K562 (cell line): Measurements from ENCODE around the gene ARAF. TPM values are rescaled to one million over a fixed set of nuclear protein-coding genes. Genes with fewer than 3 reads are reported as not detected.

Experiments
- ARID4B ChIP-seq: sonication (generic); formaldehyde crosslinking; IDR thresholded peaks from 2 replicates; pipeline ENCODE4 v1.8.0; 2022; ENCODE audit warnings: mild to moderate bottlenecking, missing genetic modification reagents
- ATF3 ChIP-seq, 2 experiments: fragments of 450-650 bp in 1 of 2; sonication (generic) in 1 of 2; formaldehyde crosslinking in 1 of 2; IDR thresholded peaks in 1 of 2; conservative IDR thresholded peaks in 1 of 2; 2 replicates each; pipeline versions ENCODE4 v1.6.1 to v1.8.1; 2016 to 2023; ENCODE audit warnings: mild to moderate bottlenecking in 2 of 2, moderate library complexity in 2 of 2, inconsistent platforms in 1 of 2, missing genetic modification reagents in 1 of 2
- CCNT2 ChIP-seq: IDR thresholded peaks from 2 replicates; pipeline ENCODE4 v1.6.1; 2011; ENCODE audit warnings: borderline replicate concordance, low read depth, mild to moderate bottlenecking, moderate library complexity, mixed read lengths, low read length; ENCODE audit not compliant: insufficient read length; ENCODE audit errors: extremely low read depth
- EP400 ChIP-seq: fragments of 450-650 bp; IDR thresholded peaks from 2 replicates; pipeline ENCODE4 v1.6.1; 2017; ENCODE audit warnings: antibody characterized with exemption, mild to moderate bottlenecking, moderate library complexity
- ESRRA ChIP-seq: fragments of 450-650 bp; IDR thresholded peaks from 2 replicates; pipeline ENCODE4 v1.6.1; 2014; ENCODE audit warnings: low read depth, mild to moderate bottlenecking, moderate library complexity, borderline replicate concordance
- HDAC1 ChIP-seq, 2 experiments: fragments of 450-650 bp; IDR thresholded peaks; 2 replicates each; pipeline ENCODE4 v1.6.1; 2016 to 2017; ENCODE audit warnings: inconsistent platforms in 1 of 2, mild to moderate bottlenecking in 1 of 2, moderate library complexity in 1 of 2
- JUN ChIP-seq, 2 experiments: sonication (generic) in 1 of 2; formaldehyde crosslinking in 1 of 2; IDR thresholded peaks; 2 replicates each; pipeline versions ENCODE4 v1.6.1 to v1.8.0; 2012 to 2022; ENCODE audit warnings: borderline replicate concordance in 2 of 2, mild to moderate bottlenecking in 2 of 2, improper control_type of control experiment in 1 of 2, low read depth in 1 of 2, low read length in 1 of 2, missing genetic modification reagents in 1 of 2
- KDM4B ChIP-seq, 2 experiments: fragments of 450-650 bp in 1 of 2; sonication (generic) in 1 of 2; IDR thresholded peaks; 2 replicates each; pipeline ENCODE4 v1.6.1; 2016 to 2017; ENCODE audit warnings: borderline replicate concordance in 2 of 2, antibody characterized with exemption in 1 of 2, low read depth in 1 of 2, mild to moderate bottlenecking in 1 of 2
- MECOM ChIP-seq: fragments of 250-450 bp; sonication (Bioruptor Pico); IDR thresholded peaks from 2 replicates; pipeline ENCODE4 v1.8.0; 2022; ENCODE audit warnings: inconsistent platforms
- MEF2A ChIP-seq: IDR thresholded peaks from 2 replicates; pipeline ENCODE4 v1.6.1; 2011; ENCODE audit warnings: low read depth, mild to moderate bottlenecking, low read length, moderate library complexity; ENCODE audit not compliant: control insufficient read depth
- THAP12 ChIP-seq: fragments of 250-450 bp; sonication (Bioruptor Pico); IDR thresholded peaks from 2 replicates; pipeline ENCODE4 v1.9.0; 2021; ENCODE audit warnings: mild to moderate bottlenecking, inconsistent platforms
- USF1 ChIP-seq: sonication (generic); formaldehyde crosslinking; IDR thresholded peaks from 2 replicates; pipeline ENCODE4 v1.9.0; 2022; ENCODE audit warnings: mild to moderate bottlenecking, missing genetic modification reagents
- ZFP36 ChIP-seq: fragments of 150-350 bp; IDR thresholded peaks from 2 replicates; pipeline ENCODE4 v1.6.1; 2018; ENCODE audit warnings: low read length, low read depth; ENCODE audit not compliant: partially characterized antibody
- ZNF263 ChIP-seq: sonication (generic); formaldehyde crosslinking; IDR thresholded peaks from 2 replicates; pipeline ENCODE4 v1.8.0; 2022; ENCODE audit warnings: mild to moderate bottlenecking, missing genetic modification reagents, borderline replicate concordance
- ZNF436 ChIP-seq: fragments of 250-450, 450-650 bp; sonication (Bioruptor Pico); formaldehyde crosslinking; IDR thresholded peaks from 2 replicates; pipeline ENCODE4 v1.7.0; 2020; ENCODE audit warnings: mild to moderate bottlenecking
- polyA plus RNA-seq, 8 experiments: library from polyadenylated mRNA; depleted of rRNA in 4 of 8; stranded (reverse) in 5 of 8; unstranded in 3 of 8; fragments of >200 nt; fragmentation: Nextera tagmentation in 2 of 8; fragmentation: Illumina TruSeq in 1 of 8; extraction: Ambion mirVana in 2 of 8; extraction: Trizol in 1 of 8; gene quantifications; 2 replicates each; pipeline versions ENCODE4 v1.2.1 to v1.2.3, GENCODE V29; 2011 to 2014; ENCODE audit warnings: inconsistent platforms in 1 of 8, missing spikeins in 1 of 8
- total RNA-seq, 7 experiments: library from RNA; depleted of rRNA in 6 of 7; stranded (reverse); fragments of >200 nt in 6 of 7; fragmentation: Illumina TruSeq in 2 of 7; extraction: Trizol in 2 of 7; gene quantifications; 2 replicates each; pipeline versions ENCODE4 v1.2.1 to v1.2.3, GENCODE V29; 2011 to 2021; ENCODE audit warnings: low replicate concordance in 1 of 7

Gene ARAF
- total and polyA plus RNA-seq, 9 of the 15 experiments (the other 6 are each of a cell fraction or from before 2014, with no cell fraction given), result 5.5 to 70.0 (median 29.4) TPM

- TF ChIP-seq ATF3 (IDR thresholded peaks at IDR 0.05) (peak; percentile 77), ATF3 (CRISPR knock-in tag; conservative IDR thresholded peaks at IDR 0.05) (no peak; the same call in 1 of the 2 replicates), ZFP36 (peak; percentile 40), EP400 (peak; percentile 68), USF1 (CRISPR knock-in tag) (no peak), HDAC1 (IDR thresholded peaks at IDR 0.05) (peak in 1 of 2 experiments; percentile 28; a peak in 1 of 4 replicates), MEF2A (no peak), ZNF263 (CRISPR knock-in tag) (0 out of 2 replicates have a peak, but pooled peaks have one; percentile 32), MECOM (CRISPR knock-in tag) (no peak), JUN (IDR thresholded peaks at IDR 0.05; ENCODE audit: borderline replicate concordance, low read depth, low read length) (peak; percentile 62), JUN (CRISPR knock-in tag; IDR thresholded peaks at IDR 0.05; ENCODE audit: borderline replicate concordance) (0 out of 2 replicates have a peak, but pooled peaks have one; percentile 32), ZNF436 (no peak), ESRRA (peak; percentile 81; the same call in 1 of the 2 replicates), ARID4B (peak; percentile 65; the same call in 1 of the 2 replicates), CCNT2 (peak; percentile 33), THAP12 (CRISPR knock-in tag) (peak; percentile 72; the same call in 1 of the 2 replicates), KDM4B (IDR thresholded peaks at IDR 0.05; ENCODE audit: borderline replicate concordance in 2 of 2, low read depth in 1 of 2) (no peak)
These were observed 21.0 kb downstream of the ARAF start, which contains the start of gene TIMP1 (continued) for GRCh38 chrX:47581731-47582647.
